Left lung (tissue), 10 donors: ENCODE data around the gene P4HTM. TPM values are rescaled to one million over a fixed set of nuclear protein-coding genes. Genes with fewer than 3 reads are reported as not detected.

ENCODE experiments used
- ATAC-seq: fragments of 200-7000 bp; cut with Tn5 transposase; one replicate; pipeline ENCODE4 v1.9.1; 2020; ENCODE audit warnings: moderate library complexity
- DNase-seq, 4 donors: peaks; one replicate each; pipeline ENCODE4 v3.0.0-alpha.2; 2013 to 2020
- H3K27ac ChIP-seq, 2 donors: fragments of 200-600 bp; sonication (generic) in 1 of 2; one replicate each; pipeline versions ENCODE4 v1.5.0 to v1.8.0; 2020 to 2021
- H3K27me3 ChIP-seq, 2 donors: fragments of 200-600 bp; sonication (generic) in 1 of 2; one replicate each; pipeline versions ENCODE4 v1.5.0 to v1.8.0; 2020 to 2021
- H3K36me3 ChIP-seq, 2 donors: fragments of 200-600 bp; sonication (generic) in 1 of 2; one replicate each; pipeline versions ENCODE4 v1.5.0 to v1.8.0; 2020 to 2021
- H3K4me1 ChIP-seq, 2 donors: fragments of 200-600 bp; one replicate each; pipeline ENCODE4 v1.8.0; 2021
- H3K4me3 ChIP-seq, 2 donors: fragments of 200-600 bp; sonication (generic) in 1 of 2; one replicate each; pipeline versions ENCODE4 v1.5.0 to v1.8.0; 2020 to 2021; ENCODE audit warnings: mild to moderate bottlenecking in 1 of 2
- H3K9me3 ChIP-seq, 2 donors: fragments of 200-600 bp; sonication (generic) in 1 of 2; one replicate each; pipeline versions ENCODE4 v1.5.0 to v1.8.0; 2020 to 2021
- CTCF ChIP-seq, 2 donors: fragments of 200-600 bp; sonication (generic) in 1 of 2; IDR thresholded peaks; one replicate each; pipeline versions ENCODE4 v1.5.0 to v1.8.0; 2021; ENCODE audit warnings: antibody characterized with exemption in 2 of 2
- intact Hi-C, 2 donors: fragments of 100-400 bp; cut with DNase I; formaldehyde crosslinking; loops; one replicate each; pipeline versions ENCODE4 v1.11.2 to v1.14.2; 2022
- microRNA-seq, 2 donors: library from miRNA; unstranded; fragments of <30 nt; microRNA quantifications; one replicate each; pipeline ENCODE4, GENCODE V29; 2019
- polyA plus RNA-seq, 6 donors: library from polyadenylated mRNA; unstranded; fragments of 120-200 nt; gene quantifications; one replicate each; pipeline ENCODE4 v1.2.1, GENCODE V29; 2013; ENCODE audit not compliant: insufficient read length in 6 of 6
- total RNA-seq, 2 donors: library from RNA; stranded (reverse); fragmentation: NEBNext Ultra II Directional; extraction: Animal tissue kit (Norgen Biotek cat#: 25700); gene quantifications; one replicate each; pipeline ENCODE4 v1.2.1, GENCODE V29; 2021
- donor health status: DM: no; HTN: yes; CAD: no.
- donor health status: DM: no; HTN: no; CAD: no.

P4HTM gene
- total and polyA plus RNA-seq, 8 donors = 26.6 to 43.1 (median 39.7) TPM

GRCh38 chr3:49054344-49054862 is 64.4 kb downstream of the P4HTM start:
- no peak for ATAC-seq
- Histone ChIP-seq H3K36me3 (peaks cover 0 to 69% of the 10 kb centered on the region in 2 donors), H3K4me3 (no peak overlapping the region), H3K4me1 (no peaks in the 10 kb centered on the region), H3K9me3 (no peaks in the 10 kb centered on the region), H3K27ac (no peak overlapping the region), H3K27me3 (no peaks in the 10 kb centered on the region)
- TF ChIP-seq CTCF (IDR thresholded peaks at IDR 0.05) = no peak
- intact Hi-C loops = no loop called here
- no peak for DNase-seq

Small RNA genes lying within 50 kb of the gene (microRNA-seq; reads per million reads assigned to microRNA genes)
- 5,394 to 10,745 reads per million in 2 donors for gene MIR191
- 1,737 to 2,245 reads per million in 2 donors for gene MIR425

Other genes starting within 250 kb of the P4HTM start
- gene PRKAR2A, start 142.4 kb upstream of the P4HTM start, total RNA-seq = 10 to 100 TPM; 50.2 to 58.1 TPM
- 10 to 100 TPM; 29.4 to 40.8 (median 33.9) TPM for gene PRKAR2A, start 142.4 kb upstream of the P4HTM start, polyA plus RNA-seq
- 10 to 100 TPM; 15.5 to 24.7 TPM for gene SLC25A20, start 91.4 kb upstream of the P4HTM start, total RNA-seq
- 10 to 100 TPM; 12.2 to 14.4 (median 13.5) TPM for gene SLC25A20, start 91.4 kb upstream of the P4HTM start, polyA plus RNA-seq
- gene ARIH2, start 71.4 kb upstream of the P4HTM start, total RNA-seq = 10 to 100 TPM; 67.9 to 75.9 TPM
- 10 to 100 TPM; 75.1 to 92.4 (median 85.8) TPM for gene ARIH2, start 71.4 kb upstream of the P4HTM start, polyA plus RNA-seq
- 100 to 1,000 TPM; 156 to 190 TPM for gene WDR6, start 17.1 kb downstream of the P4HTM start, total RNA-seq
- gene WDR6, start 17.1 kb downstream of the P4HTM start, polyA plus RNA-seq = 100 to 1,000 TPM; 166 to 217 (median 187) TPM
- gene DALRD3, start 28.3 kb downstream of the P4HTM start, total RNA-seq = 10 to 100 TPM; 23.6 to 24.5 TPM
- 10 to 100 TPM; 51.1 to 67.4 (median 62.7) TPM for gene DALRD3, start 28.3 kb downstream of the P4HTM start, polyA plus RNA-seq
- gene NDUFAF3, start 31.9 kb downstream of the P4HTM start, total RNA-seq = 10 to 100 TPM; 83.8 to 92.2 TPM
- gene NDUFAF3, start 31.9 kb downstream of the P4HTM start, polyA plus RNA-seq = 10 to 100 TPM; 50.0 to 72.3 (median 58.6) TPM
- gene IMPDH2, start 39.2 kb downstream of the P4HTM start, total RNA-seq = 100 to 1,000 TPM; 136 to 187 TPM
- 100 to 1,000 TPM; 292 to 321 (median 304) TPM for gene IMPDH2, start 39.2 kb downstream of the P4HTM start, polyA plus RNA-seq
- gene QRICH1, start 103.8 kb downstream of the P4HTM start, total RNA-seq = 10 to 100 TPM; 71.6 to 74.2 TPM
- 10 to 100 TPM; 74.4 to 85.8 (median 77.9) TPM for gene QRICH1, start 103.8 kb downstream of the P4HTM start, polyA plus RNA-seq
- 100 to 1,000 TPM; 173 to 180 TPM for gene QARS1, start 114.5 kb downstream of the P4HTM start, total RNA-seq
- 100 to 1,000 TPM; 288 to 323 (median 303) TPM for gene QARS1, start 114.5 kb downstream of the P4HTM start, polyA plus RNA-seq
- 10 to 100 TPM; 50.9 to 54.7 TPM for gene USP19, start 130.6 kb downstream of the P4HTM start, total RNA-seq
- gene USP19, start 130.6 kb downstream of the P4HTM start, polyA plus RNA-seq = 10 to 100 TPM; 42.8 to 55.0 (median 47.9) TPM
- gene LAMB2, start 142.8 kb downstream of the P4HTM start, total RNA-seq = 100 to 1,000 TPM; 283 to 484 TPM
- gene LAMB2, start 142.8 kb downstream of the P4HTM start, polyA plus RNA-seq = 100 to 1,000 TPM; 431 to 501 (median 444) TPM
- gene CCDC71, start 176.1 kb downstream of the P4HTM start, total RNA-seq = 10 to 100 TPM; 16.9 to 21.0 TPM
- gene CCDC71, start 176.1 kb downstream of the P4HTM start, polyA plus RNA-seq = 10 to 100 TPM; 15.8 to 24.9 (median 22.1) TPM
- 10 to 100 TPM; 31.2 to 33.3 TPM for gene KLHDC8B, start 181.4 kb downstream of the P4HTM start, total RNA-seq
- gene KLHDC8B, start 181.4 kb downstream of the P4HTM start, polyA plus RNA-seq = 10 to 100 TPM; 40.0 to 51.7 (median 46.7) TPM